Ectodermal cell (in vitro differentiated cells): Measurements from ENCODE around the gene ROR1.

Experiments
- H3K27ac ChIP-seq: 2 replicates; pipeline ENCODE4 v1.7.0; 2013; ENCODE audit warnings: mild to moderate bottlenecking, low read depth, low read length; ENCODE audit not compliant: insufficient read depth, poor library complexity, severe bottlenecking
- H3K27me3 ChIP-seq: 2 replicates; pipeline ENCODE4 v1.7.0; 2013; ENCODE audit warnings: mild to moderate bottlenecking, low read length; ENCODE audit not compliant: insufficient read depth, control insufficient read depth, poor library complexity, severe bottlenecking
- H3K36me3 ChIP-seq: one replicate; pipeline ENCODE4 v1.7.0; 2013; ENCODE audit warnings: low read length; ENCODE audit not compliant: control insufficient read depth, insufficient read depth
- H3K4me1 ChIP-seq: one replicate; pipeline ENCODE4 v1.7.0; 2013; ENCODE audit warnings: low read length; ENCODE audit not compliant: control insufficient read depth, insufficient read depth
- H3K4me3 ChIP-seq: 2 replicates; pipeline ENCODE4 v1.7.0; 2013; ENCODE audit warnings: low read depth, low read length, control low read depth; ENCODE audit not compliant: insufficient read depth
- H3K9me3 ChIP-seq: 2 replicates; pipeline ENCODE4 v1.7.0; 2013; ENCODE audit warnings: mild to moderate bottlenecking, low read length, moderate library complexity; ENCODE audit not compliant: control insufficient read depth
- WGBS, 2 experiments: methylation state at CpG; one replicate each; pipeline ENCODE4 v1.1.7; 2013; ENCODE audit warnings: missing lambda C conversion rate in 2 of 2; 5-methylcytosine and 5-hydroxymethylcytosine counted together

The ROR1 gene

GRCh38 chr1:63829349-63830327 lies 55.8 kb downstream of the ROR1 start:
- Histone ChIP-seq H3K4me1 (peaks cover 13% of the 10 kb centered on the region), H3K27ac (no peak overlapping the region), H3K36me3 (no peaks in the 10 kb centered on the region), H3K9me3 (no peaks in the 10 kb centered on the region), H3K27me3 (no peaks in the 10 kb centered on the region), H3K4me3 (no peak overlapping the region)
- 95 to 98% methylated on average over 11 of the region's 11 CpGs for WGBS, 2 experiments

GRCh38 chr1:63831409-63831808 lies 57.6 kb downstream of the ROR1 start:
- Histone ChIP-seq H3K9me3 (no peaks in the 10 kb centered on the region), H3K36me3 (no peaks in the 10 kb centered on the region), H3K4me3 (no peak overlapping the region), H3K27ac (no peak overlapping the region), H3K27me3 (no peaks in the 10 kb centered on the region), H3K4me1 (peaks cover 30% of the 10 kb centered on the region)
- 96 to 97% methylated on average over 1 of the region's 1 CpG for WGBS, 2 experiments

- 62 to 63% methylated on average over 7 of the region's 7 CpGs for WGBS, 2 experiments
- H3K36me3 ChIP-seq = no peaks in the 10 kb centered on the region
- H3K4me1 ChIP-seq = peaks cover 38% of the 10 kb centered on the region
- H3K9me3 ChIP-seq = no peaks in the 10 kb centered on the region
- H3K4me3 ChIP-seq = no peak overlapping the region
- H3K27me3 ChIP-seq = no peaks in the 10 kb centered on the region
- peak overlapping the region; percentile 9 for H3K27ac ChIP-seq
These were observed 59.7 kb downstream of the ROR1 start for GRCh38 chr1:63833363-63834119.

- Histone ChIP-seq H3K27me3 (no peaks in the 10 kb centered on the region), H3K4me1 (peaks cover 38% of the 10 kb centered on the region), H3K36me3 (no peaks in the 10 kb centered on the region), H3K27ac (no peak overlapping the region), H3K9me3 (no peaks in the 10 kb centered on the region), H3K4me3 (no peak overlapping the region)
- WGBS, 2 experiments = 88 to 94% methylated on average over 1 of the region's 1 CpG
These were observed 61.3 kb downstream of the ROR1 start for GRCh38 chr1:63835128-63835527.

- Histone ChIP-seq H3K9me3 (no peaks in the 10 kb centered on the region), H3K4me1 (peaks cover 38% of the 10 kb centered on the region), H3K27ac (peak overlapping the region; percentile 27), H3K27me3 (no peaks in the 10 kb centered on the region), H3K36me3 (no peaks in the 10 kb centered on the region), H3K4me3 (no peak overlapping the region)
- WGBS, 2 experiments = 53 to 63% methylated on average over 1 of the region's 1 CpG
These were observed 62.6 kb downstream of the ROR1 start for GRCh38 chr1:63836374-63836773.

DNA sequence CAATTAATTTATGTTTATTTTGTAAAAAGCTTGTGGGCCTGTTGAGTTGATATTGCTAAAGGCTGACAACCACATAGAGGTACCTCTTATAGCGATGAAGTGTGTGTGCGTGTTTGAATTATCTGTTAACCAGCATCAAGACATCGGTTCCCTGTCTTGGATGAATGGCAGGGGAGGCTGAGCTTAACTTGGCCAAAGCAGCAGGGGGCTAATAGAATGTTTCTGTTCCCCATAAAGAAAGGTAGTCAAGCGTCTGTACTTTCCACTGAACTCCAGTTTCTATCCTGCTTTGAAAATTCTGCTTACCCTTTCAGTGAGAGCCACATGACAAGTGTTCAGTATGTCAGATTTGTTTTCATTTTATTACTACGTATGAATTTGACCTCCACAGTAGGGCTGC lies 63.0 kb downstream of the ROR1 start:
- no peaks in the 10 kb centered on the region for H3K9me3 ChIP-seq
- peaks cover 38% of the 10 kb centered on the region for H3K4me1 ChIP-seq

GRCh38 chr1:63843010-63843409 lies 69.2 kb downstream of the ROR1 start:
- H3K27me3 ChIP-seq = no peaks in the 10 kb centered on the region
- H3K36me3 ChIP-seq = no peaks in the 10 kb centered on the region
- peaks cover 62% of the 10 kb centered on the region for H3K4me1 ChIP-seq
- WGBS, 2 experiments = 62 to 63% methylated on average over 7 of the region's 7 CpGs
- H3K9me3 ChIP-seq = no peaks in the 10 kb centered on the region
- H3K4me3 ChIP-seq = no peak overlapping the region
- peak overlapping the region; percentile 75 for H3K27ac ChIP-seq

More for the DNA sequence above, 63.0 kb downstream of the ROR1 start:
- Histone ChIP-seq H3K27me3 (no peaks in the 10 kb centered on the region), H3K36me3 (no peaks in the 10 kb centered on the region), H3K27ac (peak overlapping the region; percentile 27), H3K4me3 (no peak overlapping the region)
- WGBS, 2 experiments = 40 to 43% methylated on average over 4 of the region's 5 CpGs

GRCh38 chr1:63843884-63844283 lies 70.1 kb downstream of the ROR1 start:
- H3K36me3 ChIP-seq = no peaks in the 10 kb centered on the region
- 49 to 63% methylated on average over 2 of the region's 2 CpGs for WGBS, 2 experiments
- H3K9me3 ChIP-seq = no peaks in the 10 kb centered on the region
- H3K27ac ChIP-seq = peak overlapping the region; percentile 75
- peaks cover 71% of the 10 kb centered on the region for H3K4me1 ChIP-seq
- H3K27me3 ChIP-seq = no peaks in the 10 kb centered on the region
- H3K4me3 ChIP-seq = no peak overlapping the region

- H3K27ac ChIP-seq = no peak overlapping the region
- no peak overlapping the region for H3K4me3 ChIP-seq
- H3K4me1 ChIP-seq = peaks cover 85% of the 10 kb centered on the region
- H3K36me3 ChIP-seq = no peaks in the 10 kb centered on the region
- no peaks in the 10 kb centered on the region for H3K9me3 ChIP-seq
- no peaks in the 10 kb centered on the region for H3K27me3 ChIP-seq
- no CpG with 5 or more reads among the region's 1 CpG for WGBS, 2 experiments
These were observed 71.5 kb downstream of the ROR1 start for GRCh38 chr1:63845346-63845745.

- Histone ChIP-seq H3K4me1 (peaks cover 97% of the 10 kb centered on the region), H3K36me3 (no peaks in the 10 kb centered on the region), H3K4me3 (no peak overlapping the region), H3K27ac (peak overlapping the region; percentile 62), H3K9me3 (no peaks in the 10 kb centered on the region), H3K27me3 (no peaks in the 10 kb centered on the region)
- WGBS, 2 experiments = 86 to 94% methylated on average over 7 to 9 of the region's 9 CpGs
These were observed 73.6 kb downstream of the ROR1 start for GRCh38 chr1:63847308-63847910.
